ENCODE measurements around the gene CHAMP1. TPM values are rescaled to one million over a fixed set of nuclear protein-coding genes. Genes with fewer than 3 reads are reported as not detected.
"Not testable (repeated sequence)": the region's sequence is repeated elsewhere in the genome, so short reads cannot be mapped to it uniquely, and the experiment has no call there.

CHAMP1 gene

DNA sequence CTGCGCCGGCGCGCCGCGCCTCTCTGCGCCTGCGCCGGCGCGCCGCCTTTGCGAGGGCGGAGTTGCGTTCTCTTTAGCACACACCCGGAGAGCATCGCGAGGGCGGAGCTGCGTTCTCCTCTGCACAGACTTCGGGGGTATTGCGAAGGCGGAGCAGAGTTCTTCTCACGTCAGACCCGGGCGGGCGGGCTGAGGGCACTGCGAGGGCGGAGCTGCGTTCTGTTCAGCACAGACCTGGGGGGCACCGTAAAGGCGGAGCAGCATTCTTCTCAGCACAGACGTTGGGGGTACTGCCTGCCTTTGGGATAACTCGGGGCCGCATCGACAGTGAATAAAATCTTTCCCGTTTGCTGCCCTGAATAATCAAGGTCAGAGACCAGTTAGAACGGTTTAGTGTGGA, 39.1 kb downstream of the CHAMP1 start:
- not testable (repeated sequence) for H4K91ac ChIP-seq (ENCODE audit: low read depth, low read length, poor library complexity); H3K23ac ChIP-seq (ENCODE audit: low read depth, low read length, poor library complexity); H3K18ac ChIP-seq (ENCODE audit: low read length); H3K4me2 ChIP-seq (ENCODE audit: insufficient read depth, low read length, poor library complexity, severe bottlenecking); H2AK5ac ChIP-seq (ENCODE audit: low read depth, low read length); H3K27ac ChIP-seq (replicated peaks; ENCODE audit: low read length); H3K4ac ChIP-seq (ENCODE audit: low read length); H3K27me3 ChIP-seq (ENCODE audit: control insufficient read depth in 3 of 3, insufficient read depth in 3 of 3, low read depth in 1 of 3, low read length in 3 of 3); H2BK120ac ChIP-seq (ENCODE audit: low read depth, low read length); H2AFZ ChIP-seq (ENCODE audit: low read length); H3K14ac ChIP-seq (ENCODE audit: low read length); H3K4me3 ChIP-seq (ENCODE audit: low read length in 2 of 2); H3K79me1 ChIP-seq (ENCODE audit: low read depth, low read length); H4K8ac ChIP-seq (ENCODE audit: low read depth, low read length); H2BK12ac ChIP-seq (ENCODE audit: low read length); H2BK5ac ChIP-seq (ENCODE audit: low read length); H3K9ac ChIP-seq (ENCODE audit: low read depth, low read length, poor library complexity); H3K36me3 ChIP-seq (replicated peaks in 1 of 2; ENCODE audit: control insufficient read depth in 2 of 2, insufficient read depth in 2 of 2, low read length in 2 of 2); H3K4me1 ChIP-seq (ENCODE audit: control insufficient read depth in 2 of 2, insufficient read depth in 1 of 2, low read depth in 1 of 2, low read length in 2 of 2); H2BK15ac ChIP-seq (ENCODE audit: low read length); DNase-seq (ENCODE audit: low spot score); H3K9me3 ChIP-seq (replicated peaks in 1 of 2; ENCODE audit: control insufficient read depth in 2 of 2, insufficient read depth in 1 of 2, low read depth in 1 of 2, low read length in 2 of 2)
- no CpG with 5 or more reads among the region's 38 CpGs for WGBS, 2 donors (ENCODE audit: extremely low coverage in 2 of 2, insufficient read length in 2 of 2, insufficient replicate concordance in 1 of 2)

Small RNA genes lying within 50 kb of the gene (small RNA-seq; reads per million reads assigned to genes)
- gene MIR4502 (ENCODE audit: insufficient read depth), result not detected

Measured in neuronal stem cell (in vitro differentiated cells).